Activated CD8-positive, alpha-beta T cell treated with anti-CD3 and anti-CD28 coated beads for 36 hours (primary cell): ENCODE measurements around the gene SH2B2. TPM values are rescaled to one million over a fixed set of nuclear protein-coding genes. Genes with fewer than 3 reads are reported as not detected.

Experiments used
- ATAC-seq: fragments of 200-7000 bp; cut with Tn5 transposase; one replicate; pipeline ENCODE4 v1.10.0; 2021; ENCODE audit warnings: mild to moderate bottlenecking, moderate library complexity
- CTCF ChIA-PET: fragments of 350-600 bp; sonication (Branson Sonifier 250); formaldehyde crosslinking; loops from one replicate; lab custom pipeline; 2021; ENCODE audit warnings: antibody characterized with exemption; lab: Charles Lee
- POLR2A ChIA-PET: fragments of 350-600 bp; sonication (Branson Sonifier 250); formaldehyde crosslinking; loops from one replicate; lab custom pipeline; 2021; ENCODE audit warnings: antibody characterized with exemption; lab: Charles Lee
- DNase-seq: peaks from one replicate; pipeline ENCODE4 v3.0.0-alpha.2; 2020
- H3K27ac Mint-ChIP-seq: one replicate; pipeline ENCODE4 v1.8.0; 2021; ENCODE audit warnings: mild to moderate bottlenecking, mixed read lengths
- H3K27me3 Mint-ChIP-seq: one replicate; pipeline ENCODE4 v1.8.0; 2021; ENCODE audit warnings: mixed read lengths
- H3K36me3 Mint-ChIP-seq: one replicate; pipeline ENCODE4 v1.8.0; 2021; ENCODE audit warnings: low read depth, mixed read lengths
- H3K4me1 Mint-ChIP-seq: one replicate; pipeline ENCODE4 v1.8.0; 2021; ENCODE audit warnings: low read depth, mixed read lengths
- H3K4me3 Mint-ChIP-seq: one replicate; pipeline ENCODE4 v1.8.0; 2021; ENCODE audit warnings: mild to moderate bottlenecking, moderate library complexity, mixed read lengths
- H3K9me3 Mint-ChIP-seq: one replicate; pipeline ENCODE4 v1.8.0; 2021; ENCODE audit warnings: mixed read lengths
- intact Hi-C: fragments of 100-400 bp; cut with micrococcal nuclease; formaldehyde crosslinking; loops from one replicate; pipeline ENCODE4 v1.10.0; 2022
- total RNA-seq, 2 experiments: library from RNA; stranded (reverse); gene quantifications; one replicate each; pipeline ENCODE4 v1.2.3, GENCODE V29; 2021
- TF ChIP-seq, protein P1 (sequence below): fragments of 200-600 bp; IDR thresholded peaks from one replicate; pipeline ENCODE4 v1.8.0; 2022; ENCODE audit warnings: antibody characterized with exemption, mild to moderate bottlenecking

Gene SH2B2
- total RNA-seq, 2 experiments from 2014 or later = 5.0 to 7.1 TPM

DNA sequence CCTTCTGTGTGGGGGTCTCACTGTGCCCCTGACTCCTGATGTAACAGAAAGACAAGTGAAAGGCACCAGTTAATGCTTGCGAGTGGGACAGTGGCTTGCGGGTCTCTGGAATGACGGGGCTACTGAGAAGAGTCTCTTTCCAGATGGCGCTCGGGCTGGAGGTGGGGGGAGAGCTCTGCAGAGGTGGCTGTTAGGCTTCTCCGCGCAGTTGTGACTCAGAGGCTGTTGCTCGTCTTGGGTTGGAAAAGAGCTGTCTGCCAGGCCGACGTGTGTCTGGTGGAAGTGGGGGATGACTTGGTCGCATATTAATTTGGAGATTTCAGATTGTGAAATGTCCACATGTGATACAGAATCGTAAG is 27.9 kb upstream of the SH2B2 start:
- DNase-seq (no peak), ATAC-seq (no peak)
- intact Hi-C loops = no loop called here
- H3K4me3 Mint-ChIP-seq = no peak overlapping the region
- no peaks in the 10 kb centered on the region for H3K9me3 Mint-ChIP-seq
- no peaks in the 10 kb centered on the region for H3K27me3 Mint-ChIP-seq
- no peaks in the 10 kb centered on the region for H3K4me1 Mint-ChIP-seq
- ChIA-PET POLR2A (no interaction called here), CTCF (no interaction called here)
- no peak overlapping the region for H3K27ac Mint-ChIP-seq
- no peaks in the 10 kb centered on the region for H3K36me3 Mint-ChIP-seq
- TF ChIP-seq, protein P1, sequence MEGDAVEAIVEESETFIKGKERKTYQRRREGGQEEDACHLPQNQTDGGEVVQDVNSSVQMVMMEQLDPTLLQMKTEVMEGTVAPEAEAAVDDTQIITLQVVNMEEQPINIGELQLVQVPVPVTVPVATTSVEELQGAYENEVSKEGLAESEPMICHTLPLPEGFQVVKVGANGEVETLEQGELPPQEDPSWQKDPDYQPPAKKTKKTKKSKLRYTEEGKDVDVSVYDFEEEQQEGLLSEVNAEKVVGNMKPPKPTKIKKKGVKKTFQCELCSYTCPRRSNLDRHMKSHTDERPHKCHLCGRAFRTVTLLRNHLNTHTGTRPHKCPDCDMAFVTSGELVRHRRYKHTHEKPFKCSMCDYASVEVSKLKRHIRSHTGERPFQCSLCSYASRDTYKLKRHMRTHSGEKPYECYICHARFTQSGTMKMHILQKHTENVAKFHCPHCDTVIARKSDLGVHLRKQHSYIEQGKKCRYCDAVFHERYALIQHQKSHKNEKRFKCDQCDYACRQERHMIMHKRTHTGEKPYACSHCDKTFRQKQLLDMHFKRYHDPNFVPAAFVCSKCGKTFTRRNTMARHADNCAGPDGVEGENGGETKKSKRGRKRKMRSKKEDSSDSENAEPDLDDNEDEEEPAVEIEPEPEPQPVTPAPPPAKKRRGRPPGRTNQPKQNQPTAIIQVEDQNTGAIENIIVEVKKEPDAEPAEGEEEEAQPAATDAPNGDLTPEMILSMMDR = no peak

DNA sequence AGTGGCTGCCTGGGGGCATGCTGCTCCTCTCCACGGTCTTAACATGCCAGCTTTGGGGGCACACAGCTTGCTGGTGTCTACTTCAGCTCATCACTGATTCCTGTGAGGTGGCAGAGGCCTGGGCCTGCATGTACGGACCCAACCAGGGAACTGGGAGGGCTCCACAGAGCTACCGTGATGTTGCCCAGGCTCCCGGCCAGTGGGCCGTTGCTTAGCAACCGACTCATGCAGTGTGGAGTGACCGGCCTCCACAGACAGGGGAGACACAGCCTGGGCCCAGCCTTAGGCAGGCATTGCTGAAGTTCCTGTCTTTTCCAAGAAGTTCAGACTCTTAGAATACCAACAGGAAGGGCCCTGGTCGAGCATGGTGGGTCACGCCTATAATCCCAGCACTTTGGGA is 25.8 kb upstream of the SH2B2 start:
- TF ChIP-seq, protein P1 = no peak
- ATAC-seq (no peak), DNase-seq (no peak)
- Mint-ChIP-seq H3K4me3 (no peak overlapping the region), H3K27me3 (no peaks in the 10 kb centered on the region), H3K36me3 (no peaks in the 10 kb centered on the region), H3K4me1 (no peaks in the 10 kb centered on the region), H3K9me3 (no peaks in the 10 kb centered on the region), H3K27ac (no peak overlapping the region)
- ChIA-PET CTCF (no interaction called here), POLR2A (no interaction called here)
- intact Hi-C loops = no loop called here

DNA sequence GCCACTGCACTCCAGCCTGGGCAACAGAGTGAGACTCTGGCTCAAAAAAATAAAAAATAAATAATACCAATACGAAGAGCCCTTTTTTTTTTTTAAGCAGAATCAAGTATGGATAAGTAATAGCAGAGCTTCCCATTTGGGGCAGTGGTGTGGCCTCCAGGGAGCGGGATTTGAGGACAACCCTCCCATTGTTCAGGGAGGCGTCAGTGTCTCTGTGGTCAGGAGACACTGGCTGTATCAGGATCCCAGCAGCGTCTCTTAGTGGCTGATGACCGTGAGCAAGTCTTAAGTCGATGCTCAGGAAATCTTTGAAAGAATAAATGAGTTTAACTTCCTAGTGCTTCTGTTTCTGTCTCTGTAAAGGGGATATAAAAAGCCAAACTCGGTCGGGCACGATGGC is 25.2 kb upstream of the SH2B2 start:
- Mint-ChIP-seq H3K27ac (no peak overlapping the region), H3K4me1 (no peaks in the 10 kb centered on the region), H3K36me3 (no peaks in the 10 kb centered on the region), H3K9me3 (no peaks in the 10 kb centered on the region), H3K27me3 (no peaks in the 10 kb centered on the region), H3K4me3 (no peak overlapping the region)
- ATAC-seq = no peak
- intact Hi-C loops = no loop called here
- TF ChIP-seq, protein P1 = no peak
- CTCF ChIA-PET = no interaction called here
- no peak for DNase-seq
- POLR2A ChIA-PET = no interaction called here

DNA sequence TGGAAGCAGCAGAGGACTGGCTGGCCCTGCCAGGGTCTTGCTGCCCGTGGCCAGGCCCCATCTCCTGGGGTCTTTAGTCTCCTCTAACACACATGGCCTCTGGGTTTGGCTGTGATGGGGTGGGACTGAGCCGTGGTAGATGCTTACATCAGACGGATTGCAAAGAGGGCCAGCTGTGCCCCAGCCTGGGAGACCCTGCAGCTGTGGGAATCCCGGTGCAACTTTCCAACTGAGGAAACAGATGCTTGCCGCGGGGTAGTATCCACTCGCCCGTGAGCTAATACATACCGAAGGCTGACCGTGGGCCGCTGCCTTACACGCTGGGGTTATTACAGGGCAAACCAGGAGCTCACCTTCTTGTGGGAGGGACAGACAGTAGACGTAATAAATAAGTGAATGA is 24.1 kb upstream of the SH2B2 start:
- Mint-ChIP-seq H3K9me3 (no peaks in the 10 kb centered on the region), H3K4me3 (no peak overlapping the region), H3K36me3 (no peaks in the 10 kb centered on the region), H3K27ac (no peak overlapping the region), H3K27me3 (no peaks in the 10 kb centered on the region), H3K4me1 (no peaks in the 10 kb centered on the region)
- DNase-seq (no peak), ATAC-seq (no peak)
- TF ChIP-seq, protein P1 = no peak
- POLR2A ChIA-PET = no interaction called here
- intact Hi-C loops = no loop called here
- CTCF ChIA-PET = no interaction called here

DNA sequence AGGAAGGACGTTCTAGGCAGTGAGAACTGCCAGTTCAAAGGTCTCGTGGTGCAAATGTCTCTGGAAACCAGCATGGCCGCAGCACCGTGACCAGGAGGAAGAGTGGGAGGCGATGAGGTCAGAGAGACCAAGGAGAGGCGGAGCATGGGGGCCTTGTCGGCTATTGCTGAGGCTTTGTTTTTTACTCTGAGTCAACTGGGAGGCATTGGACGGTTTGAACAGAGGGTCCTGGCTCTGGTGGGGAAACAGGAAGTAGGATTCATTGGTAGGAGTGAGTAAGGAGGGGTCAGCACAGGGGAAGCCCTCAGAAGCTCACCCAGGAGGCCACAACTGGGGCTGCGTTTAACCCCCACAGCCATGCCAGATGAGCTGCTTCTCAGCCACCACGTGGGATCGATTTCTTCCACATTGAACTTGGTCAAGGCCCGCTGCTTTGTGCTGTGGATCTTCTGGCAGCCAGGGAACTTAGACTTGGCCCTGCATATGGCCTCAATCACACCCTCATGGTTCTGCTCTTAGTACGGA is 22.2 kb upstream of the SH2B2 start:
- no peak for DNase-seq
- CTCF ChIA-PET = no interaction called here

More for the DNA sequence above, 22.2 kb upstream of the SH2B2 start:
- POLR2A ChIA-PET = interaction anchor here (0.6 kb wide), 1 partner anchor 799 kb away, joined by 3 read pairs; no protein-coding TSS in a partner anchor
- TF ChIP-seq, protein P1 = no peak
- H3K4me1 Mint-ChIP-seq = no peaks in the 10 kb centered on the region
- no peaks in the 10 kb centered on the region for H3K36me3 Mint-ChIP-seq
- H3K4me3 Mint-ChIP-seq = no peak overlapping the region
- H3K27me3 Mint-ChIP-seq = no peaks in the 10 kb centered on the region
- intact Hi-C loops = no loop called here
- H3K27ac Mint-ChIP-seq = no peak overlapping the region
- no peaks in the 10 kb centered on the region for H3K9me3 Mint-ChIP-seq
- no peak for ATAC-seq
